Activated T-cell treated with anti-CD3 and anti-CD28 coated beads, Interleukin-2, amount 50 U/mL, for 72 hours (primary cell): ENCODE measurements around the gene IDS. TPM values are rescaled to one million over a fixed set of nuclear protein-coding genes. Genes with fewer than 3 reads are reported as not detected.
A peak's percentile ranks its signal among the peaks of the same experiment; 100 is the strongest.
"Not testable (repeated sequence)": the region's sequence is repeated elsewhere in the genome, so short reads cannot be mapped to it uniquely, and the experiment has no call there.

Experiments
- ATAC-seq, 2 donors: fragments of 150-1000 bp; cut with Tn5 transposase; replicated peaks in 1 of 2; 2 replicates each; pipeline ENCODE4 v1.10.0; 2021; ENCODE audit warnings: moderate library complexity in 2 of 2, mild to moderate bottlenecking in 1 of 2
- DNase-seq, 2 donors: peaks; one replicate each; pipeline ENCODE4 v3.0.0; 2021 to 2022; ENCODE audit warnings: mixed read lengths in 1 of 2
- H3K27ac Mint-ChIP-seq: one replicate; pipeline ENCODE4 v1.8.0; 2022; ENCODE audit warnings: mild to moderate bottlenecking, moderate library complexity, mixed read lengths
- H3K27me3 Mint-ChIP-seq: one replicate; pipeline ENCODE4 v1.8.0; 2022; ENCODE audit warnings: low read depth, mixed read lengths
- H3K36me3 Mint-ChIP-seq, 2 donors: one replicate each; pipeline ENCODE4 v1.8.0; 2022; ENCODE audit warnings: mixed read lengths in 2 of 2, mild to moderate bottlenecking in 1 of 2; ENCODE audit not compliant: insufficient read depth in 2 of 2
- H3K4me1 Mint-ChIP-seq: one replicate; pipeline ENCODE4 v1.8.0; 2022; ENCODE audit warnings: low read depth, mixed read lengths
- H3K4me3 Mint-ChIP-seq, 2 donors: one replicate each; pipeline ENCODE4 v1.8.0; 2022; ENCODE audit warnings: mild to moderate bottlenecking in 2 of 2, mixed read lengths in 2 of 2, moderate library complexity in 2 of 2
- H3K9me3 Mint-ChIP-seq, 2 donors: one replicate each; pipeline ENCODE4 v1.8.0; 2022; ENCODE audit warnings: mixed read lengths in 2 of 2
- total RNA-seq, 2 donors: library from RNA; stranded (reverse); gene quantifications; one replicate each; pipeline ENCODE4 v1.2.3, GENCODE V29; 2022

IDS gene
- total RNA-seq, 2 donors from 2014 or later, result 64.6 to 84.7 TPM

GRCh38 chrX:149520636-149521277 lies 15.7 kb upstream of the IDS start:
- H3K27ac Mint-ChIP-seq, result peak overlapping the region; percentile 22
- ATAC-seq, H3K36me3 Mint-ChIP-seq, DNase-seq, H3K9me3 Mint-ChIP-seq: not testable (repeated sequence)
- H3K27me3 Mint-ChIP-seq, result peaks cover 54% of the 10 kb centered on the region
- peaks cover 26% of the 10 kb centered on the region for H3K4me1 Mint-ChIP-seq
- H3K4me3 Mint-ChIP-seq, result peak overlapping the region; percentile 25 to 87

- H3K27me3 Mint-ChIP-seq, result peaks cover 54% of the 10 kb centered on the region
Observed at GRCh38 chrX:149518236-149518635, 13.1 kb upstream of the IDS start.

GRCh38 chrX:149517308-149517707 lies 12.2 kb upstream of the IDS start:
- Mint-ChIP-seq H3K4me1 (peaks cover 38% of the 10 kb centered on the region), H3K27me3 (peaks cover 47% of the 10 kb centered on the region), H3K9me3 (no peaks in the 10 kb centered on the region), H3K27ac (peak overlapping the region; percentile 47), H3K36me3 (peaks cover 0 to 1% of the 10 kb centered on the region in 2 donors), H3K4me3 (no peak overlapping the region)
- ATAC-seq (no peak), DNase-seq (no peak)

More at GRCh38 chrX:149518236-149518635, 13.1 kb upstream of the IDS start:
- H3K27ac Mint-ChIP-seq, result no peak overlapping the region
- ATAC-seq, result no peak
- H3K9me3 Mint-ChIP-seq, result no peaks in the 10 kb centered on the region
- peaks cover 29% of the 10 kb centered on the region for H3K4me1 Mint-ChIP-seq
- H3K4me3 Mint-ChIP-seq, result no peak overlapping the region
- no peak for DNase-seq
- H3K36me3 Mint-ChIP-seq, result peaks cover 0 to 1% of the 10 kb centered on the region in 2 donors

GRCh38 chrX:149516604-149517003 lies 11.5 kb upstream of the IDS start:
- H3K4me3 Mint-ChIP-seq, result no peak overlapping the region
- H3K9me3 Mint-ChIP-seq, result no peaks in the 10 kb centered on the region
- H3K27me3 Mint-ChIP-seq, result peaks cover 43% of the 10 kb centered on the region
- DNase-seq, result no peak
- peaks cover 34% of the 10 kb centered on the region for H3K4me1 Mint-ChIP-seq
- peaks cover 0 to 1% of the 10 kb centered on the region in 2 donors for H3K36me3 Mint-ChIP-seq
- H3K27ac Mint-ChIP-seq, result peak overlapping the region; percentile 47
- no peak for ATAC-seq

GRCh38 chrX:149515954-149516602 lies 11.0 kb upstream of the IDS start:
- ATAC-seq (no peak), DNase-seq (no peak)
- peaks cover 43% of the 10 kb centered on the region for H3K27me3 Mint-ChIP-seq
- H3K4me1 Mint-ChIP-seq, result peaks cover 29% of the 10 kb centered on the region
- peaks cover 0 to 1% of the 10 kb centered on the region in 2 donors for H3K36me3 Mint-ChIP-seq
- H3K9me3 Mint-ChIP-seq, result no peaks in the 10 kb centered on the region
- peak overlapping the region in 1 of 2 donors; percentile 4 for H3K4me3 Mint-ChIP-seq
- H3K27ac Mint-ChIP-seq, result no peak overlapping the region

- no peaks in the 10 kb centered on the region for H3K9me3 Mint-ChIP-seq
- no peak overlapping the region for H3K4me3 Mint-ChIP-seq
- peaks cover 23% of the 10 kb centered on the region for H3K4me1 Mint-ChIP-seq
- DNase-seq (no peak), ATAC-seq (peak; percentile 14 to 36)
- peaks cover 0 to 1% of the 10 kb centered on the region in 2 donors for H3K36me3 Mint-ChIP-seq
- H3K27ac Mint-ChIP-seq, result no peak overlapping the region
- H3K27me3 Mint-ChIP-seq, result peaks cover 35% of the 10 kb centered on the region
Observed at GRCh38 chrX:149513825-149514428, 8.8 kb upstream of the IDS start.

GRCh38 chrX:149512225-149512885 lies 7.2 kb upstream of the IDS start:
- Mint-ChIP-seq H3K27ac (peak overlapping the region; percentile 70), H3K36me3 (peaks cover 0 to 1% of the 10 kb centered on the region in 2 donors), H3K9me3 (no peaks in the 10 kb centered on the region), H3K4me3 (peak overlapping the region; percentile 10 to 20), H3K27me3 (peaks cover 26% of the 10 kb centered on the region), H3K4me1 (peaks cover 23% of the 10 kb centered on the region)
- peak; percentile 49 to 54 for DNase-seq
- ATAC-seq, result peak; percentile 81 to 84

- Mint-ChIP-seq H3K36me3 (no peaks in the 10 kb centered on the region), H3K4me3 (no peak overlapping the region), H3K27ac (no peak overlapping the region), H3K9me3 (no peaks in the 10 kb centered on the region), H3K27me3 (peaks cover 14% of the 10 kb centered on the region), H3K4me1 (peaks cover 18% of the 10 kb centered on the region)
- no peak for DNase-seq
- no peak for ATAC-seq
Observed at GRCh38 chrX:149511081-149511480, 6.0 kb upstream of the IDS start.

GRCh38 chrX:149510386-149510785 lies 5.3 kb upstream of the IDS start:
- no peak overlapping the region for H3K4me3 Mint-ChIP-seq

GRCh38 chrX:149508467-149508866 lies 3.4 kb upstream of the IDS start:
- peaks cover 22% of the 10 kb centered on the region for H3K27me3 Mint-ChIP-seq
- no peak overlapping the region for H3K27ac Mint-ChIP-seq
- ATAC-seq (no peak), DNase-seq (no peak)
- no peak overlapping the region for H3K4me3 Mint-ChIP-seq
- peaks cover 3% of the 10 kb centered on the region in 2 donors for H3K36me3 Mint-ChIP-seq
- H3K9me3 Mint-ChIP-seq, result no peaks in the 10 kb centered on the region
- peaks cover 32% of the 10 kb centered on the region for H3K4me1 Mint-ChIP-seq

More at GRCh38 chrX:149510386-149510785, 5.3 kb upstream of the IDS start:
- Mint-ChIP-seq H3K36me3 (no peaks in the 10 kb centered on the region), H3K4me1 (peaks cover 18% of the 10 kb centered on the region), H3K9me3 (no peaks in the 10 kb centered on the region), H3K27me3 (peaks cover 11% of the 10 kb centered on the region), H3K27ac (no peak overlapping the region)
- DNase-seq (no peak), ATAC-seq (no peak)

- H3K27ac Mint-ChIP-seq, result no peak overlapping the region
- peaks cover 3% of the 10 kb centered on the region in 2 donors for H3K36me3 Mint-ChIP-seq
- H3K9me3 Mint-ChIP-seq, result no peaks in the 10 kb centered on the region
- peaks cover 22% of the 10 kb centered on the region for H3K27me3 Mint-ChIP-seq
- peaks cover 36% of the 10 kb centered on the region for H3K4me1 Mint-ChIP-seq
- DNase-seq, result no peak
- ATAC-seq, result no peak
- no peak overlapping the region for H3K4me3 Mint-ChIP-seq
Observed at GRCh38 chrX:149506349-149506748, 1.2 kb upstream of the IDS start.

GRCh38 chrX:149505671-149506070 lies 565 bp upstream of the IDS start:
- peaks cover 43% of the 10 kb centered on the region for H3K4me1 Mint-ChIP-seq
- no peak for ATAC-seq
- H3K9me3 Mint-ChIP-seq, result no peaks in the 10 kb centered on the region
- H3K36me3 Mint-ChIP-seq, result peaks cover 3 to 5% of the 10 kb centered on the region in 2 donors
- peak overlapping the region; percentile 85 to 92 for H3K4me3 Mint-ChIP-seq
- peaks cover 18% of the 10 kb centered on the region for H3K27me3 Mint-ChIP-seq
- no peak for DNase-seq
- peak overlapping the region; percentile 85 for H3K27ac Mint-ChIP-seq
